NCI-H2196 (cell line): ENCODE data around the gene PTPRR.
"Not testable (repeated sequence)": the region's sequence is repeated elsewhere in the genome, so short reads cannot be mapped to it uniquely, and the experiment has no call there.

Experiments used
- DNase-seq: peaks from one replicate; lab custom pipeline; 2025; ENCODE audit not compliant: unreplicated experiment; lab: John Stamatoyannopoulos, UW

PTPRR gene

DNA sequence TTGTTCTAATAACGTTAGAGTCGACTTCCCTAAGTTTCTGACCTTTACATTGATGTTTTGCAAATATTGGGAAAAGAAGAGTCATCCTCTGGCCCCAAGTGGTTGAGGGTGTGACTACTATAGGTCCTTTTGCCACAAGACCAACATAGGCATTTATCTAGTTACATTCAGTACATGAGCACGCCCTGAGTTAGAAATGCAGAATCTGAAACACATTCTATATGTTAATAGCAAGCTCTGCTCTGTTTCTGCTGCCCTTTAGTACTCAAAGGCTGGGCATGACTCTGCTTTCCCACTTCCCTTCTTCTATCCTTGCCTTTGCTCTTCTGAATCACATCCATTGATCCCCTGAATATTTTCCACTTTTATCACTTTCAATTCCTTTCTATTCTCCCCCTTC is 168.2 kb downstream of the PTPRR start:
- no peak for DNase-seq

DNA sequence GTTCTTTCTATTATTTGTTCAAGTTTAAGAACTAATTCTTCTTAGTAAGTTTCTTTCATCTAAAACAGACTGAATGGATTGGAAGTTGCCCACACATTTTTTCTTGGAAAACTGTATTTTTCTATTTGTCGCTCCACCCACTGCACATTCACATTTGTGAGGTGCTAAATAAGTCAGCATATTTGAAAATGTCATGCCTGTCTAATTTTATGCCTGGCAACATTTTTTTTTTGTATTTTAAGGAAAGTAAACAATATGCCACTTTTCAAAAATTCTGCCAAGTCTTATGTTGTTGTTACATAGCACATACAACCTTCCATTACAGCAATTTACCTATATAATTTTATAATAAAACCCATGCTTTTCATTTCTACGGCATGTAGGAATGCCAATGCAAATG is 170.6 kb downstream of the PTPRR start:
- DNase-seq = no peak

DNA sequence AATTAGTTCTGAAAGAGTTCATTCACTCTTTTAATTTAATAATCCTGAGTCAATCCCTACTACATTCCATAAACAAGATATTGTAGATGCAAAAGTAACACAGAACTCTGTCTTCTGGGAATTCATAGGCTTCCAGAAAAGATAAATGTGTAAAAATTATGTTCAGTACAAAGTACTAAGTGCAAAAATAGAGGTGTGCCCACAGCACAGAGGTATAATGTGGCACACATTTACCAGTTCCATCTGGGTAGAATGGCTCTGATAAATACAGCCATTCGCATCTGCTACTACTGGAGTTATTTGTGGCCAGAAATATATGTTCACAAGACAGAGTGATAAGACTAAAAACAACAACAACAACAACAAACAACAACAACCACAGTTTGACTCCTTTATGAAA is 171.7 kb downstream of the PTPRR start:
- no peak for DNase-seq

DNA sequence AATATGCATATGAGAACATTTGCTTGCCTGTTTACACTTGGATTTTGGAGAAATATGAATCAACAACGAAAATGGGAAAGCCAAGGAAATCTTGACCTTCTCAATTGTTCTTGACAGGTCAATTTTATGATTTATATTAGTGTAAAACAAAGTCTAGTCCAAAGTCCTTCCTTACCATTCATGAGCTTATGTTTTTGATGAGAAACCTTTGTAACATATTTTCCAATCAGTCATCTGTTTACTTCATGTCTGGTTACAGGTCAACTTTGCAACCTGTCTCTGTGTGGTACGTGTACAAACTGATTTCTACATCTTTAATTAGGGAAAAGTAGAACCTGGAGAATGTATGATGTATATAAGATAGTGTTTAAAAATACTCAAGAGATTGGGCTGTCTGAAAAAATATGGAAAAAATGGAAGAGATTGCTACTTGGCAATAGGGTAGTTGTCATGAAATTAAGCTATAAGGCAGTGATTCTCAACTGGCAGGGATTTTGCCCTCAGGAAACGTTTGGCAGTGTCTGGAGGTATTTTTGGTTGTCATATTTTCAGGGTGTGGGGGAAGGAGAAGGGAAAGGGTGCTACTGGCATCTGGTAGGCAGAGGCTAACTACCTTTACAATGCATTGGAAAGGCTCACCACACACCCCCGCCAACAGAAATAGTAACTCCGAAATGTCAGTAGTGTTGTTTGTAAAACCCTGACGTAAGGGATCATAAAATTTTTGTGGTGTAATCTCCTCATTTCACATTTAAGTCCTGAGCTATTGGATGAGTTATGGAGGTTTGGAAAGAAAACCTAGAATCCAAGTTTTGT is 172.9 kb downstream of the PTPRR start:
- no peak for DNase-seq

DNA sequence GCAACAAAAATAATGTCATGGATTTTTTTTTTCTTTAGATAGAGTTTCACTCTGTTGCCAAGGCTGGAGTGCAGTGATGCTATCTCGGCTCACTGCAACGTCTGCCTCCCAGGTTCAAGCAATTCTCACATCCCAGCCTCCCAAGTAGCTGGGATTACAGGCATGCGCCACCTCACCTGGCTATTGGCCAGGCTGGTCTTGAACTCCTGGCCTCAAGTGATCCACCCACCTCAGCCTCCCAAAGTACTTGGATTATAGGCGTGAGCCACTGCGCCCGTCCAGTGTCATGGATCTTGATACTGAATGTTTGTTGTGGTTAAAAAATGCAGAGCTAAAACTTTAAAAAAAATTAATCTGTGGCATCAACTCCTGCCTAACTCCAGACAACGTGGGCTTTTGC is 175.5 kb downstream of the PTPRR start:
- DNase-seq = no peak

DNA sequence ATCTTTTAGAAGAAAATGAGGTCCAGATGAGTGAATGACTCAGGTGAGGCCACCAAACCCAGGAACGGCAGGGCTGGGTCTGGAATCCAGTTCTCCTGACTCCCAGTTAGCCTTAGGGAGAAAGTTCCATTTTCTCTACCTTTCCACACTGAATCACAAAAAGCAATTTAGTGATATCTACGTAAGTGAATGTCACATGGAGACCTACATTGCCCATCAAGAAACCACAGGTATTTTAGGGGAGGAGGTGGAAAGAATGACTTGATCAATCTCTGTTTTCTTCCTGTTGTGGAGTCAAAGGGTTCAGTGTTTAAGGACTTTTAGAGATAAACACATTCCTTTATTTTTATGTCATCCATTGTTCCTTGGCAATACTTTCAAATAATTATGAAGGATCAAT is 176.4 kb downstream of the PTPRR start:
- no peak for DNase-seq

DNA sequence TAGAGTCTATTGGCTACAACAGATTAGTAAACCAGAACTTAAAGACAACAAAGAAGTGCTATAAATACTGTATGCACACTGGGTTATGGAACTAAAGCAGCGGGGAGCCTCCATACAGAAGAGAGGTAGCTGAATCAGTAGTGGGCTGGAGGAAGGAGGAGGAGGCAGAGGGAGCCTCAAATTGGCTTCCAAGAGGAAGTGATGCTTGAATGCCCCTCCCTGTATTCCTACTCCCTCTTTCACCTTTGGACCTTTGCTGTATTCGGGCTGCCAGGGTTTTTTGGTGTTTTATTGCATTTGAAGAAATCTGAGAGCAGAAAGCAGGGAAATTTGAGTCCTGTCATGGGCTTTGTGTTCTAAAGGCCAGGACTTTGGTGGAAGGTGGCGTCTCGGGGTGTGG is 179.3 kb downstream of the PTPRR start:
- DNase-seq = no peak

DNA sequence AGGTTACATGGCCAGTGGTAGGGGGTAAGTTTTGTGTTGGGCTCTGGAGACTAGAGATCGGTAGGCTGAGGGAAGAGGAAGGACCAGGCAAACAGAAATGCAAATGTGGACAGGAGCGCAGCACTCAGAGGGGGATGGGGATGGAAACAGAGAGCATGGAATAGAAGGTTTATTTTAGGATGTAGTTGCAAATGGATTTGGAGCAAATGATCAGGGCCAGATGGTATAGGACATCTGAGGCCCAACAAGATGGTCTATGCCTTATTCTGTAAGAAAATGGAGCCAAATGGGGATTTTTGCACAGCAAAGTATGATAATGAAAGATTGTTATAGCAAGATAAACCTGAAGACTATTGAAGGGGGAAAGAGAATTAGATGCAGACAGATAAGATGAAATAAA is 180.8 kb downstream of the PTPRR start:
- DNase-seq = no peak

DNA sequence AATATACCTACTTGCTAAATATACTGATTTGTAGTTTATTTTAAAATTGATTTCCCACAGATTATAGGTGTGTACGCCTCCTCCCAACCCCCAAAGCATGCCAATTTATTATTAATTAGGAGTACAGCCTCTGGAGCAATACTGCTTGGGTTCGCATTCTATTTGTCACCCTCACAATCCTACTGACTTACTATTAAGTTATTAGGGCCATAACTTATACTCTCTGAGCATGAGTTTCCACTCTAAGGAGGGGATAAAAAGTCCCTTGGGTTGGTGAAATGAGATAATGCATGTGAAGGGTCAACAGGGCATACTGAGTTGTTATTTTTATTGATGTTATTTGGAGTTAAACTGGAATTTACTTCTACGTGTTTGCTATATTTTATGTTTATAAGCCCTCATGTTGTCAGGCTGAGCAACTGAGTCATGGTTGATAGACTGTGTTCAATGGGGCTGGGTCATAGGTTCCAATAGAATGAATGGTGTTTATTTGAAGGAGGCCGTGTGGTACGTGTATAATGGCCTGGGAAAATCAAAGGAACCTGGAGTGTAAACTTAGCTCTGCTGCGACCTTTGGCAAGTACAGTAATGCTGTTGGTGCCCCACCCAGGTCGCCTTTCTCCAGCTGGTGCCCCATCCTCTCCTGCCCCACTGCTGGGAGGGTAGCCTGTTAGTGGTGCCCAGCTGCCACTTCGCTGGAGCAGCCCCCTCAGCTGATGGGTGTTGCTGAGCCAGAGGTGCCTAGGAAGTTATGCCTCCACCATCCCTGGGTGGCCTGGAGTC is 184.0 kb downstream of the PTPRR start:
- DNase-seq = no peak

DNA sequence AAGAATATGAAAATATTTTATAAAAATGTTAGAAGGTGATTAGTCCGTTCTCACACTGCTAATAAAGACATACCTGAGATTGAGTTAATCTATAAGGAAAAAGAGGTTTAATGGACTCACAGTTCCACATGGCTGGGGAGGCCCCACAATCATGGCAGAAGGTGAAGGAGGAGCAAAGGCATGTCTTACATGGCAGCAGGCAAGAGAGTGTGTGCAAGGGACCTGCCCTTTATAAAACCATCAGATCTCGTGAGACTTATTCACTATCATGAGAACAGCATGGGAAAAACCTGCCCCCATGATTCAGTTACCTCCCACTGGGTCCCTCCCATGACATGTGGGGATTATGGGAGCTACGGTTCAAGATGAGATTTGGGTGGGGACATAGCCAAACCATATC is 185.3 kb downstream of the PTPRR start:
- DNase-seq = not testable (repeated sequence)

DNA sequence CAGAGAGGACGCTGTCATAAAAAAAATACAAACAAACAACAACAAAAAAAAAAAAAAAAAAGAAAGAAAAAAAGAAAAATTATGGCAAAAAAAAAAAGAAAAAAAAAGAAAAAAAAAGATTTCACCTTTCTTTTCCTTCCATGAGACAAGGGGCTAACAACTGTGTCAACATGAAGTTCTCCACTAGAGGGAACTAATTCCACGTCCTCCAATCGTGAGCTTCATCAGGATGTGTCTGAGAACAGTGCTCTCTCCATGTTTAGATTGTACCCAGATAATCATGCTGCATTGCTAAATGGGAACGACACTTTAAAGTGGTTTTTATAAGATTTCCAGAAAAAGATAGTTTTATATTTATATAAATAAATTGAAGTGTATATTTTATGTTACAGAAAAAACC is 187.2 kb downstream of the PTPRR start:
- peak; percentile 75 for DNase-seq

DNA sequence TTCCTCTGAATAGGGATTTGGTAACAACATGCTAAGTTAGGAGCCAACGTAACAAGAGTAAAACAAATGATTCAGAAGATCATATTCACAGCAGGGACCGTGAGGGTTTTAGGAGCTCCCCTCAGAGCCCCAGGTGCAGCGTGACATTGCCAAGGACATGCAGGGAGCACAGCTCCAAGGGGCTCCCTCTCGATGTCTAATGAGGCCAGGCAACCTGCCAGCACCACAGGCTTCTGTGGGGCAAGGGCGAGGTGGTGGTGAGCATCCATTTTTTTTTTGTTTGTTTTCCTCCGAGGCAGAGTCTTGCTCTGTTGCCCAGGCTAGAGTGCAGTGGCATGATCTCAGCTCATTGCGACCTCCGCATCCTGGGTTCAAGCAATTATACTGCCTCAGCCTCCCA is 188.3 kb downstream of the PTPRR start:
- DNase-seq = no peak

DNA sequence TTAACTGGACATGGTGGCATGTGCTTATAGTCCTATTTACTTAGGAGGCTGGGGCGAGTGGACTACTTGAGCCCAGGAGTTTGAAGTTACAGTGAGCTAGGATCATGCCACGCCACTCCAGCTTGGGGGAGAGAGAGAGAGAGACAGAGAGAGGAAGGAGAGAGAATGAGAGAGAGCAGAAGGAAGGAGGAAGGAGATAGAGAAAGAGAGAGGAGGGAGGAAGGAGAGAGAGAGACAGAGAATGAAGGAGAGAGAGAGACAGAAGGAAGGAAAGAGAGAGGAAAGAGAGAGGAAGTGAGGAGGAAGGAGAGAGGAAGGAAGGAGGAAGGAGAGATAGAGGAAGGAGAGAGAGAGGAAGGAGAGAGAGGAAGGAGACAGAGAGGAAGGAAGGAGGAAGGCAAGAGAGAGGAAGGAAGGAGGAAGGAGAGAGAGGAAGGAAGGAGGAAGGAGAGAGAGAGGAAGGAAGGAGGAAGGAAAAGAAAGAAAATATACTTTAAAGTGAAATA is 189.8 kb downstream of the PTPRR start:
- DNase-seq = no peak

DNA sequence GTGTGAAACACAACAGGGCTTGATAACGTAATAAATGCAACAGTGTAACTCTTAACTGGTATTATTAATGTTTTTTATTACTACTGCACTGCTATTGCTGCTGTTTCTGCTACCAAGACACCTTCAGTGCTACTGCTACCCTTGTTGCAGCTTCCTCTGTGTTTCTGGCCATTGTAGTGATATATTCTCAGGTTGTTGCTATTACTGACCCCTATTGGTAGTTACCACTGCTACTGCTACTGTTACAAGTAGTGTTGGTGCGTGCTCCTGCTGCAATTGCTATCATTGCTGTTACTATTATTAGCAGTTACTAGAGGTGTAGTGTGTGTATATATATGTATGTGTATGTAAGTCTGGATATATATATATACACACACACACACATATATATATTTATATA is 196.1 kb downstream of the PTPRR start:
- DNase-seq = no peak

DNA sequence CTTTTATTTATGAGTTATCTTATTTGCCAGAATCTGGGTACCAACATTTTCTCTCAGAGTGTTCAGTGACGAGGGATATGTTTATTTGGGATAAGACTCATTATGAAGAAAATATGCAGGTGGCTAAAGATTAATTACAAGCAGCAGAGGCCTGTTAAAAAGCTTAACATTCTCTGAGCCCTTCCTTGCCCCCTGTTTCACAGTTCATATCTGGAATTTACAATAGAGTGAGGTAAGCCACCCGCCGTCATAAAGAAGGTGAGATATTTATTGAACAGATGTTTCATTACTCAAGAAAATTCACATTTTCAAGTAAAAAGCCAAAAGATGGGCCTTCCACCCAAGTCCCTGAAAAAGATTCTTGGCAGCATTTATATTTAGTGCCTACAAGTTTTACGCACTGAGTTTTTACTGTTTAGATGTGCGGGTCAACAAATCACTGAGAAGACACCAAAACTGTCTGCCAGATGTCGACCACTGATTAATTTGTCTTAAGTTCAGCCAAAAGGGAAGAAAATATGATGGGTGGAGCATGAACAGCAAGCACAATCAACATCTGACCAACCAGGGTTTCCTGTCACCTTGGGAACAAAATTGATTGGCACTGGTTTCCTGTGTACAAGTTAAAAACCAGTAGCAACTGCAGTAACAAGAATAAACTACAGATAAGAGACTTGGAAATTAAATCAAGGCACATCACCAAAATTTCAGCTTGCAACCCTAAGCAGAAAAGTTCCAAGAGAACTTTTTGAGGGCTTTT is 197.8 kb downstream of the PTPRR start:
- DNase-seq = no peak

DNA sequence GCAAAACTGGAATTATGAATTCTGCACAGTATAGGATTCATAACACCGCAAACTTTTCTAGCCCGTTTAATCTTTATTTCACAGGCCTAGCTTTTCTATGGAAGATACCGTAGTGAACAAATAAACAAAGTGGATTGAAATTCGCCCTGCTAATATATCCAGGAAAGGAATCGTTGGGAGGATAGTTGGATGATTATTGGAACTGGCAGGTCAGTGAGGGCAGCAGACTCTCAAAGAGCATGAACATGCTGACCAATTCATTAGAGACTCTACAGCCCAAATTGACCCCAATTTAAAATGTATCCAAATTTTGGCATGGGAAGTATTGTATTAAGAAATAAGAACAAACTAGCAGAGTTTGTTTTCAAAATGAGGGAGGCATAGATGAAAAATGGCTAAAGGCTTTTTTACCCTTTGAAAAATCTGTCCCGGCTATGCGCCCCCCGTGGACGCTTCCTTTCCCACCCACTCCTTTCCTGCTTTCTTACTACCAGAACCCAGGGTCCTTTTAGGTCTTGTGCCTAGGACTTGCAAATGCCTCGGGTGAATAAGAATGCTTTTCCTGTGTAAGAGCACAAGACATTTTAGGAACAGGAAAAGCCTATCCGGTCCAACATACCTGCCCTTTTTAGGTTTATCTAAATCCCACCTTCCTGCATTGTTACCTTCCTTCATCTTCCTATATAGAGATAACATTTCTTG is 198.7 kb downstream of the PTPRR start:
- DNase-seq = no peak

DNA sequence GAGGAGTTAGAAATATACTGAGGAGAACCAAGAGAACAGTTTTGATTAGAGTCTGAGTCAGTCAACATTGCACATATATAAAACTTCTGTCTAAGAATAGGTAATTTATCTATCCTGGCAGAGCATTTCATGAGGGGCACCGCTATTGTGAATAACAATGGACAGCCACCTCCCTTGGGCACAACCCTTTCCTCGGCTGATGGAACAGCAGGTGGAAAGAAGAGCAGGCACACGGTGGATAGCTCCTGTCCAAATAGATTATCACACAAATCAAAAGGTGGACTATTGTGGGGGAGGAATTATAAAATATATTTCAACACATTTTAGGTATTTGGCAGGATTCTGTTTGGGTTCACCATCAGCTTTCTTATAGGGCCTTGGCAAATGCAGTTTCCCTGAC is 199.3 kb downstream of the PTPRR start:
- DNase-seq = no peak

DNA sequence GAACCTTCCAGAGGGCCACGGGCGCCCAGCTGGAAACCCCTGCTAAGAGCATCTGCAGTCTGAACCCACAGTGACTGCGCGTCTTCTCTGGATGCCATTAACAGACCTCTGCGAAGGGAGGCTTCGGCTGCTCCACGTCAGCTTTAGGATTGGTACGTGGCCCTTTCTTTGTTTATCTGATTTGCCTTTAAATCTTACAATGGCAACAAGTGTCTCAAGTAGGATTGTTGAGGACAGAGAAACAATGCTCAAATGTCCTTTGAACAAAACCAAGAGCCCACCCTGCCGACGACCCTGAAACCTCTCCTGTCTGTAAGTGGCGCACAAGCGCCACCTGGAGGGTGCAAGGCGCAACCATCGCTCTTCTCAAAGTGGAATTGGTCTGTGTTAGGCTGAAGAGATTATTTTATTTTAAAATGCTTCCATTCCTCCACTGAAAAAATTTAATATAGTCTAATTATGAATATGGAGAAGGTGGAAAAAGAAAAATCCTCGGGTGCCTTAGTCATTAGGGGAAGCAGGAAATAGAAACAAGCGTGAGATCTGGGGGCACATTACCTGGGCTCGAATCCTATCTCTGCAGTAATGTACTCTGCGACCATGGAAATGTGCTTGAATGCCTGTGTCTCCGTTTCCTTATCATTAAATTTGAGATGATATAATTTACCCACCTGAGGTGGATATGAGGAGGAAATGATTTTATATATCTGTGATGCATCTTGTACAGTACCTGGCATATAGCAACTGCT is 200.7 kb downstream of the PTPRR start:
- peak; percentile 18 for DNase-seq

DNA sequence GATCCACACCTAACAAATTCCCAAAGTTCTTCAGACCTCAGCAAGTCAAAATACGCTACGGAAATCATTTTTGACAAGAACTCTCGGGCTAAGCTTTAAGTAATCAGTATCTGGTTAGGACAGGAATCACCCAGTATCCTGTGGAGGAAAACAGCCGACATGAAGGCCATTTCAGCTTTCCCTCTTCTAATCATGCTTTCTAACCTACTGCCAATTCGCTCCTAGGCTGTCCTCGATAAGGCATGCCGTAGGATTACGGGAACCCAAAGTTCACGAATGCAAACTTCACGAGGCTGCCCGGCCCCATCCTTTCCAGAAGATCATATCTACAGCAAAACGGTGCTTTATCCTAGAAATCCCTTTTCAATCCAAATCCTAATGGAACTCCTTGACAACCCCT is 201.5 kb downstream of the PTPRR start:
- no peak for DNase-seq

DNA sequence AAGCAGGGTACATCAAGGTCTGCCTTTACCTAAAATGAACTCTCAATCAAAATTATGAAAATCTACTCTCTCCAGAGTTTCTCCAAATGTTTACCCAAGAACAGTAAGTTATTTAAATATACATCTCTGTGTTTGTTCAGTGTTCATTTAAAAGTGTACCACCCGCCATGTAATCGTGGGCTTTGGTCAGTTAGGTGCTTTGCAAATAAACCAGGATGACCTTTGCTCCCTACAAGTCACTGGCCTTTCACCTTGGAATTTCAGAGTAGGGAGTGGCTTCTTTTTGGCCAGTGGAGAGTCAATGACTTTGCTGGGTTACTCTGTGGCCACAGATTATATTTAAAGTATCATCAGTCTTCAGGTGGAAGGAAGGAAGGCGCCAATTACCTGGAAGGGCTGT is 208.7 kb downstream of the PTPRR start:
- no peak for DNase-seq
